ENCODE data around the gene SH3RF3. TPM values are rescaled to one million over a fixed set of nuclear protein-coding genes. Genes with fewer than 3 reads are reported as not detected.

SH3RF3 gene
- total and polyA plus RNA-seq, 2 of the 13 experiments (the other 11 are each of a cell fraction or from before 2014, with no cell fraction given): 0.04 TPM; not detected in 1

DNA sequence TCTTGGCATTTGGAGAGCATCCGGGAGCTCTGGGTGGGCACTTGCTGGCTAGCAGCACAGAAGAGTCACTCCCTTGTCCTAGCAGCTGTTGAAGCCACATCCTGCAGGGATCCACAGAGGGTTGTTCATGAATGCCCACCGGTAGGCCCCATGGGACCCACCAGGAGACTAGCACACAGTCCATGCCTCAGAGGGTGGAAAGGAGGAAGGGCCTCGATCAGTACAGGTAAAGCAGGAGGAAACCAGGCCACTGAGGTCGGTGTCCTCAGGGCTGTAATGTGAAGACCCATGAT is 279.0 kb downstream of the SH3RF3 start:
- no peak overlapping the region for H3K4me2 ChIP-seq (ENCODE audit: low read depth, low read length)
- H3K4me1 ChIP-seq (ENCODE audit: insufficient read depth, low read length): no peaks in the 10 kb centered on the region
- H3K27me3 ChIP-seq (ENCODE audit: control insufficient read depth in 1 of 2, insufficient read depth in 2 of 2, low read length in 2 of 2): peaks cover 2 to 18% of the 10 kb centered on the region in 2 experiments; a peak in 3 of 5 replicates
- no peak overlapping the region for H3K27ac ChIP-seq (ENCODE audit: extremely low read length, insufficient read depth, low read length)
- no peaks in the 10 kb centered on the region for H3K79me2 ChIP-seq (ENCODE audit: insufficient read depth, low read length)
- H4K20me1 ChIP-seq (ENCODE audit: insufficient read depth, low read length): no peaks in the 10 kb centered on the region
- H3K9me3 ChIP-seq (ENCODE audit: low read length): no peaks in the 10 kb centered on the region
- FAIRE-seq (no peak), ATAC-seq (no peak), DNase-seq (ENCODE audit: low spot score) (no peak)
- H2AFZ ChIP-seq (ENCODE audit: low read length): no peak overlapping the region
- no peaks in the 10 kb centered on the region for H3K36me3 ChIP-seq (replicated peaks in 1 of 2; ENCODE audit: control insufficient read depth in 1 of 2, insufficient read depth in 2 of 2, low read length in 2 of 2)
- in situ Hi-C loops (cut with HindIII; ENCODE audit: extremely low pct_ligation_motif_present, low pct_unique_long_range_greater_than_20kb): no loop called here
- CTCF ChIA-PET (ENCODE audit: low intra/inter-chr PET ratio, low total read pairs): no interaction called here
- no peak overlapping the region for H3K4me3 ChIP-seq (replicated peaks in 1 of 3; ENCODE audit: insufficient read depth in 1 of 3, low read depth in 2 of 3, low read length in 3 of 3)
- no peak for TF ChIP-seq AGO2 (optimal IDR thresholded peaks at IDR 0.05; ENCODE audit: low read depth, low read length)
- no peak overlapping the region for H3K9ac ChIP-seq (ENCODE audit: insufficient read depth, low read depth, low read length)
- BruUV-seq (replicated peaks): no TSS peak
- POLR2A ChIA-PET: no interaction called here
- 49% methylated on average over 4 of the region's 4 CpGs for WGBS (ENCODE audit: low lambda C conversion rate)
- intact Hi-C loops (cut with micrococcal nuclease; ENCODE audit: unreplicated experiment): no loop called here

DNA sequence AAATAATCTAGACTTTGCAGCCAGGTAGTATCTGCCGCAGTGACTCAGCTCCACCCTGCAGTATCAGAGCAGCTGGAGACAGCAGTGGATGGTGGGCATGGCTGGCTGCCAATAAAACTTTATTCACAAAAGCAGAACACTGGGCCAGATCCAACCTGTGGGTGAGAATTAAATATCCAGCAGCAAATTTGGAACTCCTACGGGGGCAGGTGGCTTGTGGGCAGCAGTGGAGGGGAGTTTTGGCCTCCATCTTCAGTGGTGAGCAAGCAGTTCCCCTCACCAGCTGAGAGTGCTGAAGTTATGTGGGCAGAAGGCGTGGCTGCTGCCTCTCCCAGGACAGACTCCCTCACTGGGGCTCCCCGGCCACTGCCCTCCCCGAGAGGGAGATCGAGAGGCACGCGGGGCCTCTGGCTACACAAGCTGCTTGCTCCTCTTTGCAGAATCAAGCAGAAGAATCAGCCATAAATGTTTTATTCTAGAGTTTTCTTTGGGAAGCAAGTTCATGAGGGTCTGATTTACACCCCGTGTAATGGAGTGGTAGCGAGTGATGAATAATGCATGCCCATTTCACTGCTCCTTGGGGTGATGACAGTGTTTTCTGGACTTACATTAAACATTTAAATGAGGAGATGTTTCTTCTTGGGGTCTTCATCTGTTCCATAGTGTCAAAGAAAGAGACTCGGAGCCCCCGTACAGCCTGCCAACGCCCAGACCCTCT is 280.5 kb downstream of the SH3RF3 start:
- TF ChIP-seq, protein P1, sequence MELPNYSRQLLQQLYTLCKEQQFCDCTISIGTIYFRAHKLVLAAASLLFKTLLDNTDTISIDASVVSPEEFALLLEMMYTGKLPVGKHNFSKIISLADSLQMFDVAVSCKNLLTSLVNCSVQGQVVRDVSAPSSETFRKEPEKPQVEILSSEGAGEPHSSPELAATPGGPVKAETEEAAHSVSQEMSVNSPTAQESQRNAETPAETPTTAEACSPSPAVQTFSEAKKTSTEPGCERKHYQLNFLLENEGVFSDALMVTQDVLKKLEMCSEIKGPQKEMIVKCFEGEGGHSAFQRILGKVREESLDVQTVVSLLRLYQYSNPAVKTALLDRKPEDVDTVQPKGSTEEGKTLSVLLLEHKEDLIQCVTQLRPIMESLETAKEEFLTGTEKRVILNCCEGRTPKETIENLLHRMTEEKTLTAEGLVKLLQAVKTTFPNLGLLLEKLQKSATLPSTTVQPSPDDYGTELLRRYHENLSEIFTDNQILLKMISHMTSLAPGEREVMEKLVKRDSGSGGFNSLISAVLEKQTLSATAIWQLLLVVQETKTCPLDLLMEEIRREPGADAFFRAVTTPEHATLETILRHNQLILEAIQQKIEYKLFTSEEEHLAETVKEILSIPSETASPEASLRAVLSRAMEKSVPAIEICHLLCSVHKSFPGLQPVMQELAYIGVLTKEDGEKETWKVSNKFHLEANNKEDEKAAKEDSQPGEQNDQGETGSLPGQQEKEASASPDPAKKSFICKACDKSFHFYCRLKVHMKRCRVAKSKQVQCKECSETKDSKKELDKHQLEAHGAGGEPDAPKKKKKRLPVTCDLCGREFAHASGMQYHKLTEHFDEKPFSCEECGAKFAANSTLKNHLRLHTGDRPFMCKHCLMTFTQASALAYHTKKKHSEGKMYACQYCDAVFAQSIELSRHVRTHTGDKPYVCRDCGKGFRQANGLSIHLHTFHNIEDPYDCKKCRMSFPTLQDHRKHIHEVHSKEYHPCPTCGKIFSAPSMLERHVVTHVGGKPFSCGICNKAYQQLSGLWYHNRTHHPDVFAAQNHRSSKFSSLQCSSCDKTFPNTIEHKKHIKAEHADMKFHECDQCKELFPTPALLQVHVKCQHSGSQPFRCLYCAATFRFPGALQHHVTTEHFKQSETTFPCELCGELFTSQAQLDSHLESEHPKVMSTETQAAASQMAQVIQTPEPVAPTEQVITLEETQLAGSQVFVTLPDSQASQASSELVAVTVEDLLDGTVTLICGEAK (IDR thresholded peaks at IDR 0.05): no peak
- TF ChIP-seq, protein P1 (CRISPR knock-in tag; IDR thresholded peaks at IDR 0.05): peak; percentile 93
- TF ChIP-seq KDM3A (CRISPR knock-in tag; IDR thresholded peaks at IDR 0.05; ENCODE audit: low read depth): no peak
- TF ChIP-seq, protein P2, sequence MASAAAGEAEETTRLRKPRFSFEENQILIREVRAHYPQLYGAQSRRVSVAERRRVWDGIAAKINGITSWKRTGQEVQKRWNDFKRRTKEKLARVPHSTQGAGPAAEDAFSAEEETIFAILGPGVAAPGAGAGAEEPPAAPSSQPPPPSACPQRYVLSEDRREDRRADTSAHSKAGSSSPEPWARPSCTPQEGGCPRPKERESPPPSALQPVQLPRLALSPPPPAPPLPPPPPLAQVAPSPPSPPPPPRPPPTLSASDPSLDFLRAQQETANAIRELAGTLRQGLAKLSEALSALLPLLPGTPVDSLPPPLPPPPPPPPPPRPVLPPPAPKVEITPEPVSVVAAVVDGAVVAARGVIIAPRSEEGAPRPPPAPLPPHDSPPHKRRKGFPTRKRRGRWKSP (CRISPR knock-in tag; IDR thresholded peaks at IDR 0.05): no peak
- ATAC-seq (no peak), DNase-seq (ENCODE audit: low spot score) (no peak), FAIRE-seq (no peak)
- Histone ChIP-seq H3K4me1 (ENCODE audit: insufficient read depth, low read length) (no peaks in the 10 kb centered on the region), H3K9ac (ENCODE audit: insufficient read depth, low read depth, low read length) (no peak overlapping the region), H3K27ac (ENCODE audit: extremely low read length, insufficient read depth, low read length) (no peak overlapping the region), H2AFZ (ENCODE audit: low read length) (no peak overlapping the region), H3K36me3 (replicated peaks in 1 of 2; ENCODE audit: control insufficient read depth in 1 of 2, insufficient read depth in 2 of 2, low read length in 2 of 2) (no peaks in the 10 kb centered on the region), H4K20me1 (ENCODE audit: insufficient read depth, low read length) (no peaks in the 10 kb centered on the region), H3K27me3 (ENCODE audit: control insufficient read depth in 1 of 2, insufficient read depth in 2 of 2, low read length in 2 of 2) (peaks cover 2 to 18% of the 10 kb centered on the region in 2 experiments; a peak in 3 of 5 replicates), H3K4me3 (replicated peaks in 1 of 3; ENCODE audit: insufficient read depth in 1 of 3, low read depth in 2 of 3, low read length in 3 of 3) (no peak overlapping the region), H3K9me3 (ENCODE audit: low read length) (no peaks in the 10 kb centered on the region), H3K4me2 (ENCODE audit: low read depth, low read length) (no peak overlapping the region), H3K79me2 (ENCODE audit: insufficient read depth, low read length) (no peaks in the 10 kb centered on the region)
- in situ Hi-C loops (cut with HindIII; ENCODE audit: extremely low pct_ligation_motif_present, low pct_unique_long_range_greater_than_20kb) (no loop called here), intact Hi-C loops (cut with micrococcal nuclease; ENCODE audit: unreplicated experiment) (no loop called here)
- POLR2A ChIA-PET: no interaction called here
- CTCF ChIA-PET (ENCODE audit: low intra/inter-chr PET ratio, low total read pairs): no interaction called here
- WGBS (ENCODE audit: low lambda C conversion rate): 46% methylated on average over 13 of the region's 13 CpGs
- no TSS peak for BruUV-seq (replicated peaks)
